NAMALWA (cell line): ENCODE data around the gene XPR1.

Experiments
- DNase-seq: peaks from one replicate; pipeline ENCODE4 v3.0.0-alpha.2; 2015; ENCODE audit warnings: low spot score

The XPR1 gene

DNA sequence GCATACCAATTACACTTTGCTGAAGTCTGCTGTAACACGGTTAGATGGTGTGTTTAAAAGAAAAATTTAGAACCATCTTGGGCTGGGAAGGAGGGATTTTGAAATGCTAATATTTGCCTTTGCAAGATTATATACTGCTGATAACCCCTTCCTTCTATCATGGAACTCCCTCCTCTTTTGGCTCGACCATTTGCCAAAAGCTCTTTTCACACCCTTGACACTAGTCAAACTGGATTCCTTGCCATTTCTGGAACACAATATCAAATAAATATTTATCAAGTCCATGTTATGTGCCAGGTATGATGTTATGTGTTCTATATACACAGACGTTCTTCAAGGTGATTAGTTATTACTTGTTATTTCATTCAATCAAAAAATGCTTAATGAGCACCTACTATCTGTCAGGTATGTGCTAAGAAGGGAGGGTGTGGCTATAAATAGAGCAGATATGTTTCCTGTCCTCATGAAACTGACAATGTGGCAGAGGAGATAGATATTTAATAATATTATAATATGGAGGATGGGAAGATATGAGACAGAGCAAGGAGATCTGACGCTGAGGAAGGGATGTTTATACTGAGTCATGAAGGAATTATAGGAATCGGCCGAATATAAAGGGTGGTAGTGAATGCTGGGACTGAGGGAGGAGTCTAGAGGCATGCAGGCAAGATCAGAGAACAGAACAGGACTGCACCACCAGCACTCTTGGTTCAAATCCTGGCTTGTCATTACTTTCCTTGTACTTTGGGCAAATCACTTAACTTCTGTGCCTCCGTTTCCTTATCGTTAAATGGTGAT, 16.1 kb upstream of the XPR1 start:
- no peak for DNase-seq

DNA sequence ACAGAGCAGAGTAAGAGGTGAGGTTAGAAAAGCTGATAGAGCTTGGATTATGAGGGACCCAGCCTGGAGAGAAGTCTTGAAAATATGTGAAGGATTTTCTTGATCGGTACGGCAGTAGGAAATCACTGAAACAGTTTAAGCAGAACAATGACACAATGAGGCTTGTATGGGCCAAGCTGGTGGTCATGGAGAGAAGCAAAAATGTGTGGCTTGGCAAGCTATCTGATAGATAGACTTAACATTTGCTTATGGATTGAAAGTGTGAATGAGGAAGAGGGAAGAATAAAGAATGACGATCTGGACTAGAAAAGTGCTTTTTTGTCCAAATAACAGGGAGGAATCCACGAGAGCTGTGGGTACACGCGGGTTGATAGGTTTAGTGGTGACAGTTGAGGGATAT, 15.4 kb upstream of the XPR1 start:
- no peak for DNase-seq

DNA sequence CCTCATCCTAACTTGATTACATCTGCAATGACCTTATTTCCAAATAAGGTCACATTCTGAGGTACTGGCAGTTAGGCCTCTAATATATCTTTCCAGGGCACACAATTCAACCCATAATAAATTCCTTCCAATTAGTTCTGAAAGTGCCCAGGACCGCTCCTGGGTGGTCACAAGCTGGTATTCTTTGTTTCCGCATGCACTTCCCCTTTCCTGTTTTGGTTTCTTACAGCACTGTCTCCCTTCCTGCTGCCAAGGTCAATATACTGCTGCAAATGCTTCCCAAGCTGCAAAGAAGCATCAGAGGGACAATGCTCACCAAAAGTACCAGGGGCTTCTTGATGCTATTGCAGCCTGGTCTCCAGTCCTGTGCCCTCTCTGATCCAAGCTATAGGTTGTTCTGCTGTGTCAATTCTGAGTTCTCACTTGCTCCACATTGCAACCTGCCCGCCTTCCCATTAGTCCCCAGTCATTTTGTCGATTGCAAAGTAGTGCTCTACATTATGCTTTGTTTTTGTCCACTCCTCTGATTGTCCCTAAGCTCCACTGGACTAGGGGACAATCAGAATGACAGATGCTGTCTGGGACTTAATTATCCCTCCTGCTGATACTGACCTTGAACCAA, 13.9 kb upstream of the XPR1 start:
- no peak for DNase-seq

DNA sequence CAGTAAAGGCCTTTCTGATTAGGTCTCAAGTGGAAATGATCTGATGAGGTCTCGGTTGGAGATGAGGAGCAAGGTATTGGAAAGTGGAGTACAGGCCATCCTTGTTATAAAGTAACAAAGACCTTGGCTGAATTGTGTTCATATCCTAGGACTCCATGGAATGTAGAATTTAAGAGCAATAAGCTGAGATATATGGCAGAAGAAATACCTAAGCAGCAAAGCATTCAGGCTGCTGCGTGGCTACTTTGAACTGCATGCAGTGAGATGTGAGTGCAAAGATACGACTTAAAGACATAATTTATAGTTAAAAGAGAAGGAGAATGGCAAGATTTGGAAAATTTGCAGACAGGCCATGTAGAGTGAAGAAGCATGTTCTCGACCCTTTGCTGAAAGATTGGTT, 11.2 kb upstream of the XPR1 start:
- no peak for DNase-seq

DNA sequence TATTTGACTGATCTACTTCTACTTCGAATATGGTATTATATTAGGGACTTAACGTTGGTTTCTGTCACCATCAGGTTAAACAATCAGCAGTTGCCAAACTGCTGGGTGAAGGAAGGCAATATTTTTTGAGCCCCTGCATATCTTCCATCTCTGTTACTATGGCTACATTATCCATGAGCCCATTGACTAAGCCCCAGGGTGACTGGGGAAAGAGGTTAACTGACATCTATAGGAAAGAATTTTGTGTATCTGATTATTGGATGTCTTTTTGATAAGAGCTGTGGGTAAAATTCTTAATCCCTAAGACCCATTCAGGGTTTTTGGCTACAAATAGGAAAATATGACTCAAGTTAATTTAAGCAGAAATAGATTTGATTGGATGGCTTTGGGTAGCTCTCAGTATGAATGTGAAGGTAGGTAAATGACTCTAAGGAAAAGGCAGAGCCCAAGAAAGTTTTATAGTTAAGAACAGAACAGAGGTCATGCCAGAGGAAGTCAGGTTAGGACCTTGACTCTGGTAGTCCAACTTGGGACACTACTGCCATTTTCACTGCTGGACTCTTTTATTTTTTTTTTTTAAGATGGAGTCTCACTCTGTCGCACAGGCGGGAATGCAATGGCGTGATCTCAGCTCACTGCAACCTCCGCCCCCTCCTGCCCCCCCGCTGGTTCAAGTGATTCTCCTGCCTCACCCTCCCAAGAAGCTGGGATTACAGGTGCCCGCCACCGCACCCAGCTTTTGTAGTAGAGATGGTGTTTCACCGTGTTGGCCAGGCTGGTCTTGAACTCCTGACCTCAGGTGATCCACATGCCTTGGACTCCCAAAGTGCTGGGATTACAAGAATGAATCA, 8.9 kb upstream of the XPR1 start:
- DNase-seq: no peak

DNA sequence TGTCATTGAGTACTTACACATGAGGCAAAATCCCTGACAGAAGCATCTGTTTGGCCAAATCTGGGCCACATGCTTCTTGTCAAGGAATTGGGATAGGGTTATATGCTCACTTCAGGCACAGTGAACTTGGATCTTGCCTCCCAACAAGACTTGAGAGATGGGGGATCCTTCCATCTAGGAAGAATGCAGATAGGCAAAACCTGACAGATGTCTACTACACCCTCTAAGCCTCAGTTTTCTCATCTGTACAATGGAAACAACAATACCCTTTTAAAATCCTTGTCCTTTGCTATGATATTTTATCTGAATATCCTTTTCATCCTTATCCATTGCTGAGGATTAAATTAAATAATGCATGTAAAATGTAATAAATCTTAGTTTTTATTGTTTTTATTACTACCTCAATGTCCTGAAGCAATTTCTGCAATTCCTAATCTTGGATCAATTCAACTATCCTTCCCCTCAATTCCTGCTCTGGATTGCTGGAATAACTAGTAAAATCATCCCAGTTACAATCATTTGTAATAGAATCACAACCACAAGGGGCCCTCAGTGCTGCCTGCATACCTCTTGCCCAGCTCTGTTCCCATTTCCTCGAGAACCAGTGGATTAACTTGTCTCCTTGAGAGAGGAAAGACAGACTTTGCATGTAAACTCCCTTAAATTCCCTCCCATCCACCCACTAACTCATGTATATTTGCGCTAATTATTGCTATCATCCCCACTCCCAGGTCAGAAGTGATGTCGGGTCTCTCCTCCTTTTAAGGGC, 8.1 kb upstream of the XPR1 start:
- DNase-seq: no peak

DNA sequence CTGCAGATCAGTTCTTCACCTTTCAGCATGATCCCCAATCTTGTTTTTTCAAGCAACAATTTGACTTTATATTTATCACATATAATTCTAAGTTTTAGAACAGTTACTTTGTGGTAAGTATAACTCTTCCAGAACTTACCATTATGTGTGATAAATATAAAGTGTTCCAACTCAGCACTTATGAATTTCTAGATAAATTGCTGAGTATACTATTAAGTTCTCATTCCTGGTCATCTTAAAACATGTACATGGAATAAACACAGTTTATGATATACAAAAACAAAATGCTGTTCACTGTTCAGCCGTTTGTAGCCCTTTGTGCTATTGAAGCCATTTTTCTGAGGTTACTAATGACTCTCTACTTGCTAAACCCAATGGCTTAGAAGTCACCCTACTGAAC, 5.1 kb upstream of the XPR1 start:
- DNase-seq: no peak

DNA sequence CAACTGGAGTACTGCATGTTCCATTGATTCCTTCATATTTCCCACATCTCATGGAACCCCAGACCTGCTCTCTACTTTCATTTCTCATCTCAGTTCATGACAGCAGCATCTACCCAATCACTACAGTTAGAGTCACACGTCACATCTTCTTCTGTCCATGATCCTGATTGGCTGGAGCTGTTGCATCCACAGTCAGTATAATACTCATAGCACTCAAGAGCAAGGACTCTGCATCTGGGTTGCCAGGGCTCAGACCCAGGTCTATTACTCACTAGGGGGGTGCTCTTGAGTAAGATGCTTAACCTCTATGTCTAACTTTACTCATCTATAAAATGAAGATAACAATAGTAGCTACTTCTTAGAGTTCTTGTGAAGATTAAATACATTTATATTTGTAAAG, 4.4 kb upstream of the XPR1 start:
- DNase-seq: peak; percentile 41

DNA sequence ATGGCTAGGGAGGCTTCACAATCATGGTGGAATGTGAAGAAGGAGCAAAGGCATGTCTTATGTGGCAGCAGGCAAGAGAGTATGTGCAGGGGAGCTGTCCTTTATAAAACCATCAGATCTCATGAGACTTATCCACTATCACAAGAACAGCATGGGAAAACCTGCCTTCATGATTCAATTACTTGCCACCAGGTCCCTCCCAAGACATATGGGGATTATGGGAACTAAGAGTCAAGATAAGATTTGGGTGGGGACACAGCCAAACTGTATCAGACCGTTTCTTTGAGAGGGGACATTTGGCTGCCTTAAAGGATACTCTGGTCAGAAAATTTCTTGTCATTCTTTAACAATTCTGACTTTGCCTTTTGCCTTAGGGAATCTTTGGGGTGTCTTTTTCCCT, 3.2 kb upstream of the XPR1 start:
- no peak for DNase-seq

DNA sequence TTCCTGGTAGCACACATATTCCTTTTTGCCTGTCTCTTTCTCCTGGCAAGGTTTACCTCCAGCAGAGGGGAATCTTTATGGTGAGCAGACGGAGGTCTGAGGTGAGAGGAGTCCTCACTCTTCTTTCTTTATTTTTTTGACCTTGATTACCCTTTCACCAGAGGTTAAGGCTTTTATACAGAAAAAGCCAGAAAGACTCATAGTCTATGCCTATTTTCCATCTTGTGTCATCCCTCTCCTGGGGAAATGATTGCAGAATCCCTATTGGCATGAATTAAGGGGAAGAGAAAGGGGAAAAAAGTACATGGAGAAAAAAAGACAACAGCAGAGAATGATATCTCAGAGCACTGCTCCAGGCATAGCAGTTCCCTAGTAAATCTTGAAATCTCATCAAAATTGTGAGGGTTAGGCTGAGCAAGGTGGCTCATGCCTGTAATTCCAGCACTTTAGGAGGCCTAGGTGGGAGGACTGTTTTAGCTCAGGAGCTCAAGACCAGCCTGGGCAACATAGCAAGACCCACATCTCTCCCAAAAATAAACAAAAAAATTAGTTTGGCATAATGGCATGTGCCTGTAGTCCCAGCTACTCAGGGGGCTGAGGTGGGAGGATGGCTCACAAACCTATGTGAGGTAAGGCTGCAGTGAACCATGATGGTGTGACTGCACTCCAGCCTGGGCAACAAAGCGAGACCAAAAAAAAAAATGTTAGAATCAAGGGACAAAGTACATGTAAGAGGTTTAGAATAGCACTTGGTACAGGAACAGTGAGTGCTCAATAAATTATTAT, 1.2 kb upstream of the XPR1 start:
- DNase-seq: no peak

DNA sequence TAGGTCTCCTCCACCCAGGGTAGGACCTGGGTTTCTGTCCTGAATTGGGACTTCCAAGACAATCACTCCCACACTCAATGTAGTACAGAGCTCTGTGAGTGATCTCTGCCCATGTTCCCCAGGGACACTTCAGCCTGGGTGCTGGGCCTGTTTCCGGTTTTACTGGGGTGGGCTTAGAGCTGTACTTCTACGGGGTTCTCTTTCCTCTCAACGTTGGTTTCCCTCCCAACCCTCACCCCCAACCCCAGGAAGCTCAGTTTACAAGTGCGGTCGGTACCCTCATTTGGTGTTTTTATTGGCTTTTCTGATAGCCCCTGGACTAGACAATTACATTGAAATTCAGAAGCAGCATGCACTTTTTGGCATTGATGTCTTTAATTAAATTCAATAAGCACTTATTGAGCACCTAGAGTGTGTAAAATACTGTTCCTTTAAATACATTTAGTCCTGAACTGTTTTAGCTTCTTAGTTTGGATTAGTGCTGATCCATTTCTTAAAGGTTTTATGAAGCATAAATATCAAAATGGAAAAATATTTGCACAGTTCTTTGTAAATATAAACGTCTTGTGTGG, 542 bp upstream of the XPR1 start:
- peak; percentile 62 for DNase-seq

DNA sequence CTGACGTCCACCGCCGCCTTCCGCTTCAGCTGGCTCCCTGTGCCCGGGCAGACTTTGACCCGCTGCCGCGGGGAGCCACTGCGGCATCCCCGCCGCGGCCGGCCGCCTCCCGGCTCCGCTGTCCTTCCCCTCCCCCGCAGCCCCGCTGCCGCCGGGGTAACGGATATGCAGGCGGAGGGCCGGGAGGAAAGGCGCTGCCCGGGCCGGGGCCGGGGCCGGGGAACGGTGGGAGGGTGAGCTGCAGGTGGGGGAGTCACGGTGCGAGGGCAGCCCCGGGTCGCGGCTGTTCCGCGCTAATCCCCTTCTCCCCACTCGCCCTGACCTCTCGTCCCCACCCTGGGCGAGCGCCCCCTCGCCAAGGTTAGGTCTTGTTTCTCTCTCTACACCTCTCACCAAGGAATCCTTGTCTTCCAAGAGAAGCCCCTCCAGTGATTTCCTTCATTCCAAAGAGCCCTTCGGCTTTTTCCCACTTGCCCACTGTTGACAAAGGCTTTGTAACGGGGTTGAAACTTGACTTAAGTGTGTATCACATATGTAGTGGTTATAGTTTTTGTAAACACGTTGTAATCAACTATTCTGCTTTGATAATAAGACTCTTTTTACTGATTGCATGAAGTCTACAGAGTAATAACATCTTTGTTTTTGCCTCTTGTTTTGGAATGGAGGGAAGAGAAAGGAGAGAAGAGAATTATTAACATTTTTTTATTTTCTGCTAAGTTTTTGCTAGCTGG, 669 bp downstream of the XPR1 start:
- peak; percentile 78 for DNase-seq

DNA sequence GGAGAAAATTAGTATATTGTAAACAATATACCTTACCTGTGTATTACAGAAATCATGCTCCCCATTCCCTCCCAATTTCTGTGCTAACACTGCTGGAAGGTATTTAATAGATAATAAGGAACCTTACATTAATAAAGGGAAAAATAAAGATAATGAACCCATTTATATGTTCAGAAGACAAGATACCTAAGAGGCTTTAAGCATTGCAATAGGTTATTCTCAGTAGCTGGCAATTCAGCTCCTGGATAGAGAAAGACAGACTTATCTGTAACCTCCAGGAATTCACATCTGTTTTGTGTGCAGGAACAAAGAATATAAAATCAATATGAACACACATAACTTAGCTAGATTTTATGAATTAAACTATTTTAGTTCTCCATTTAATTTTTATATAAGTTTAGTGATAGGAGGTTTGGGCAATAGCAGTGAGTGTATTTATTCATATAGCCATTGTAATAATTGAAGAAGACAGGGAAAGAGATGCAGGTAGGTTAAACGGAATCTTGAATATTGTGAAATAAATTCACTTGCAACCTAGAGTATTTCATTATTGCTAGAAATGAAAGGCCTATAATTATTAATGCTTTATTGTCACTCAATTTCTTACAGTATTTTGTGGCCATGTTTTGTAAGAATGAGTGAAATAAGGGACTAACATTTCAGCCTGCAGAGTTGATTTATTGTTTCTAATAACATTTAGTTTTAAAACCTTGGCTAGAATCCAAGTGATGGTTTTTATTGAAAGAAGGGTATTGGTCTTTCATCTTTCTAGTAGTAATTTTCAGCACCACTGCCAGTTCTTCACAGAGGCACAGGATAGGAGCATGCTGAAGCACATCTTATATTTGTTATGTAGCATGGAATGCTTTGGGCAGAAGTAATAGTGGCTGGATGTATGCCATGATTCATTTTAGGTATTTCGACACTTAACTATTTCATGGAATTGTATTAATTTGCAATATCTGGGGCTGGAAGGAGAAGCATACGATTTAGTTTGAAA, 1.5 kb downstream of the XPR1 start:
- DNase-seq: peak; percentile 42

DNA sequence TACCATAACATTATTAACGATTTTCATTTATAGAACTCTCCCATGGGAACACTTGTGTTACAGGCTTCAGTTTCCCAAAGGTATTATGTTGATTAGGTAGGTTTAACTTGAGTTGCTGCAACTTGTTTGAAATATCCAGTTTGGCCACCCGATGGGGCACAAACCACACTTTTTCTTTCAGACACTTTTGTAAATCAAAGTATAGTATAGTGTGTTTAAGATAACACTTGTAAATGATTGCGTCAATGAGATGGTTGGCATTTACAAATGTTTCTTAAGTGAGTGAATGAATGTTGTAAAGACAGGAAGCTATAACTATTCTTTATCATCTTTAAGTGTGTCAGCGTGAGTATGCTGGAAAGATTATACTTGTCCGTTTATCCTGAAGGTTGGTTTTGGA, 4.3 kb downstream of the XPR1 start:
- peak; percentile 24 for DNase-seq

DNA sequence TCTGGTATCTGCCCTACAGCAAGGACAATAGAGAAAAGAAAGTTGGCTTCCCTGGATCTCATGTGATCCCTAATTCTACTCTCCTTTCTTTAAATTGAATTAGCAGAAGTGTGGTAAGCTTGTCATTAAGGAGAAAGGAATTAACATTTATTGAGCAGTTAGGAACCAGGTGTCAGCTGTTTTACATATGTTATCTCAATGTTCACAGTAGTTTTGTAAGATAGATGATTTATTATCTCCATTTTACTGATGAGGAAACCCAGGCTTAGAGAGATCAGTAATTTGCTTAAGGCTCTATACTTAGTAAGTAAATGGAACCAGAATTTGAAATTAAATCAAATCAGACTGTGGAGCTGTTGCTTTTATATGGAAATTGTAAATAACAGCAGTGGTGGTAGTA, 8.0 kb downstream of the XPR1 start:
- no peak for DNase-seq

DNA sequence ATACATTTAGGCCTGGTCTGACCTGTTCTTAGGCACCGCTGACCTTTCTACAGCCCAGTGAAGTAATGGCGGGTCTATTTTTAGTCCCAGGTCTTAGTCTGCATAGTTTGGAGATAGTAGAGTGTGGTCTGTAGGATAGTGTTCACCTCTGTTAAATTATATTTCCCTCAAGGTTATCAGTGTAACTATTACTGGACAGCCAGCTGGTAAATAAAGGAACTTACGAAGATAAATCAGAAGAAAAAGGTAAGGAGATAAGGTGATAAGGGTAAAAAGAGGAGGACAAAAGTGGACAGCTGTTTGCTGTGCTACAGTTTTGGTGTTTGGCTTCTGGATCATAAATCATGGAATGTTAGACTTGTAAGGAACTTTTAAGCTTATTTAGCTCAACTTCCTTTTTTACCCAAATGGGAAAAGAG, 8.7 kb downstream of the XPR1 start:
- DNase-seq: no peak

DNA sequence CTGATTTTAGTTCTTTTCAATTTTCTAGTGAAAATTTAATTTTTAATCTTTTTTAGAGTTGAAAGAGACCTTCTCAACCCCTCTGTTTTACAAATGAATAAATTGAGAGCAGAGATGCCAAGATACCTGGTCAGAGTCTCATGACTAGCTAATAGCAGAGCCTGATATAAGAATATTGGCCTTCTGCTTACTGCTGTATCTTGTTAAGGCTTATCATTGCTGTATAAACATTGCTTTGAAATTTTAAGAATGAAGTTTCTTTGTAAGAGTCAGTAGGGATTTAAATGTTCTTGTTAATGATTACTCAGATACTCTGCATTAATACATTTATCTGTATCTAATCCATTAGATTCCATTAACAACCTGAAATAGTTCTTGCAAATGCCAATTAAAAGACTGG, 9.8 kb downstream of the XPR1 start:
- DNase-seq: no peak

DNA sequence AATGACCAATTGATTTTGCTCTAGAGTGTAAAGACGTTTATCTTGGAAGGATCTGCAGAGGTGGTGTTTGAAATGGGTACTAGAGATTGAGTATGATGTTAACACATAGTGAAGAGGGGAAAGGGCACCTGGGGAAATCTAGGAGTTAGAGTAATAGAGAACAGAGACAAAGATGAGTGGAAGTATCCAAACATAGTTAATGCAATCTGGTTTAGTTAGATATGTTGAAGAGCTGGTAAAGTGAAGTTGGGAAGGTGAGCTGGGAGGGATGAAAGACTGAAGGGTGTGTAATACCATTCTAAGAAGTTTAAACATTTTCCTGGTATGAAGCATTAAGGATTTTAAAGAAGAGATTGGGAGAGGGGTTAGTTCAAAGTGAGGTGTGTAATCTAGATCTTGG, 11.0 kb downstream of the XPR1 start:
- no peak for DNase-seq

DNA sequence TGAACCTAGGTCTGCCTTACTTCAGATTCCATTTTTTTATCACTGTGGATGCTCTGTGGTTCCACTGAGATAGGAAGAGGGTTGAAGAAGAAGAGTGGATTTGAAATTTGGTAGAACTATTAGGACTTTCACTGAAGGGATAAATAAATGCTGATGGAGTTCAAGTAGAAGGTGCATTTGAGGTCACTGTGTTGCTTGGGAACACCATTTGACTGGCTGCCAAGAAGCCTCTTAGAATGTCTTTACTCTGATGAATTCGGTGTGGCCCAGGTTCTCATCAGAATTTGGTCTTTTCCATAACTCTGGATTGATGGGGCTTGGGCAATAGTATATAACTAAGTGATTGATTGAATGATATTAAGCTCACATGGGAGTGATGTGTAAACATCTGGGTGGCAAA, 11.9 kb downstream of the XPR1 start:
- DNase-seq: no peak
